Ovary (tissue), 9 donors: ENCODE measurements around the gene FBXW8. TPM values are rescaled to one million over a fixed set of nuclear protein-coding genes. Genes with fewer than 3 reads are reported as not detected.

Source experiments
- DNase-seq, 5 donors: peaks; one replicate each; pipeline ENCODE4 v3.0.0-alpha.2; 2019 to 2020
- H3K27ac ChIP-seq, 2 donors: fragments of 200-600 bp; one replicate each; pipeline versions ENCODE4 v1.5.1 to v1.8.0; 2019 to 2022
- H3K27me3 ChIP-seq: fragments of 200-600 bp; one replicate; pipeline ENCODE4 v1.8.0; 2022
- H3K36me3 ChIP-seq: fragments of 200-600 bp; sonication (generic); one replicate; pipeline ENCODE4 v1.5.1; 2019
- H3K4me1 ChIP-seq: one replicate; pipeline ENCODE4 v1.8.1; 2013; ENCODE audit warnings: mild to moderate bottlenecking, moderate library complexity; ENCODE audit not compliant: insufficient read depth
- H3K4me3 ChIP-seq: fragments of 200-600 bp; sonication (generic); one replicate; pipeline ENCODE4 v1.5.1; 2017
- H3K9me3 ChIP-seq, 2 donors: fragments of 200-600 bp in 1 of 2; sonication (generic) in 1 of 2; one replicate each; pipeline versions ENCODE4 v1.5.1 to v1.8.1; 2013 to 2019; ENCODE audit warnings: mild to moderate bottlenecking in 1 of 2, moderate library complexity in 1 of 2
- CTCF ChIP-seq, 3 donors: fragments of 450-650 bp in 2 of 3; fragments of 200-600 bp in 1 of 3; IDR thresholded peaks; one replicate each; pipeline versions ENCODE4 v1.5.1 to v1.8.0; 2016 to 2022; ENCODE audit warnings: antibody characterized with exemption in 3 of 3, mild to moderate bottlenecking in 1 of 3
- EP300 ChIP-seq: sonication (generic); formaldehyde crosslinking; IDR thresholded peaks from one replicate; pipeline ENCODE4 v1.6.1; 2017; ENCODE audit warnings: antibody characterized with exemption
- POLR2A ChIP-seq: fragments of 450-650 bp; IDR thresholded peaks from one replicate; pipeline ENCODE4 v1.6.1; 2017; ENCODE audit warnings: antibody characterized with exemption, mild to moderate bottlenecking, moderate library complexity
- WGBS, 3 donors: extraction: QIAGEN DNeasy Blood & Tissue Kit in 1 of 3; methylation state at CpG; one replicate each; pipeline versions ENCODE4 v1.1.5 to v1.1.7; 2013 to 2017; 5-methylcytosine and 5-hydroxymethylcytosine counted together
- intact Hi-C, 4 donors: fragments of 100-400 bp; cut with DNase I; formaldehyde crosslinking; loops; one replicate each; pipeline versions ENCODE4 v1.11.0 to v1.15.1; 2022 to 2023
- polyA plus RNA-seq, 2 donors: library from polyadenylated mRNA; stranded (reverse); fragments of 200-250 nt in 1 of 2; fragments of 350-450 nt in 1 of 2; fragmentation: Illumina TruSeq in 1 of 2; extraction: RNeasy Lipid Tissue Mini Kit (QIAGEN cat#74804) in 1 of 2; gene quantifications; one replicate each; pipeline ENCODE4 v1.2.3, GENCODE V29; 2013 to 2014
- total RNA-seq, 7 donors: library from RNA; depleted of rRNA in 2 of 7; stranded (reverse); fragments of >200 nt in 2 of 7; fragmentation: NEBNext Ultra II Directional in 3 of 7; extraction: Animal tissue kit (Norgen Biotek cat#: 25700) in 3 of 7; gene quantifications; one replicate each; pipeline versions ENCODE4 v1.1.0 to v1.2.4, GENCODE V29; 2016 to 2023
- donor health status: DM: no; HTN: no; CAD: no; lungs with moderate emphysema.
- donor health status: DM: no; HTN: no; CAD: no.
- donor health status: Bipolar disorder and iron deficiency.
- donor health status: DM: yes; HTN: yes; CAD: no.
- donor health status: DM: no; HTN: no; CAD: no.
- donor health status: DM: yes; HTN: yes; CAD: no.

The FBXW8 gene
- total and polyA plus RNA-seq, 9 donors = 7.4 to 23.1 (median 16.6) TPM

GRCh38 chr12:116880213-116880816 lies 30.4 kb upstream of the FBXW8 start:
- Histone ChIP-seq H3K9me3 (no peaks in the 10 kb centered on the region), H3K36me3 (no peaks in the 10 kb centered on the region), H3K4me1 (peaks cover 1% of the 10 kb centered on the region), H3K4me3 (no peak overlapping the region), H3K27ac (no peak overlapping the region), H3K27me3 (no peaks in the 10 kb centered on the region)
- no peak for DNase-seq
- 2 to 3% (median 2%) methylated on average over 21 of the region's 21 CpGs for WGBS, 3 donors
- TF ChIP-seq POLR2A (no peak), EP300 (no peak), CTCF (IDR thresholded peaks at IDR 0.05) (no peak)
- intact Hi-C loops = no loop called here

DNA sequence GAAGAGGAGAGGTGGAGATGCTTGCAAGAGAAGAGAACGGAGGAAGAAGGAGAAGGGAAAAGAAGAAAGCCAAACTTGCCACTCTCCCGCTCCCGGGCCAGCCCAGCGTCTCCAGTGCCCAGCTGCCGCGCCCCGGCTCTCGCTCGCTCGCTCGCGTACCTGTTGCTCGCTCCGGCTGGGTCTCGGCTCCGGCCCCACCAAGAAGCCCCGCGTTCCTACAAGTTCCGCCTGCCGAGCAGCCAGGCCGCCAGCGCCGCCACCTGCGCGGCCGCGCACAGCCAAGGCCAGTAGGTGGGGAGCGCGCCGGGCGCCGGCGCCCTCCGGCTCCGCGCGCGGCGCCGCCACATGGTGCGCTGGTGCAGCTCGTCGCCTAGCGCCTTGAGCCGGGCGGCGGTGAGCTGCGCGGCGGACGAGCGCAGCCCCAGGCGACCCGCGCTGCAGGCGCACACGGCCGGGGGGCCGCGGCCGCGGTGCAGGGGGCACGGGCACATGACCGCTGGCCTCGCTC lies 29.9 kb upstream of the FBXW8 start:
- 1% methylated on average over 30 to 65 of the region's 65 CpGs for WGBS, 3 donors
- peaks cover 1% of the 10 kb centered on the region for H3K4me1 ChIP-seq

GRCh38 chr12:116881325-116881876 lies 29.3 kb upstream of the FBXW8 start, which contains the start of gene HRK:
TSS of gene HRK (minus strand) at chr12:116881441. CDS start at chr12:116881307, 134 bp downstream.
- TF ChIP-seq EP300 (no peak), POLR2A (no peak), CTCF (IDR thresholded peaks at IDR 0.05) (no peak)
- no peak within 1 kb of the TSS for H3K27ac ChIP-seq
- peak in 1 of 5 donors; percentile 37 for DNase-seq
- H3K4me1 ChIP-seq = peaks cover 1% of the 10 kb centered on the region
- intact Hi-C loops = no loop called here
- WGBS, 3 donors = 0 to 1% (median 1%) methylated on average over 34 to 49 of the region's 49 CpGs
- no peaks in the 10 kb centered on the region for H3K9me3 ChIP-seq
- H3K4me3 ChIP-seq = peak within 1 kb of the TSS; percentile 8
- no peaks in the 10 kb centered on the region for H3K27me3 ChIP-seq
- no peaks in the 10 kb centered on the region for H3K36me3 ChIP-seq

More for the DNA sequence above, 29.9 kb upstream of the FBXW8 start:
- peak in 2 of 5 donors; percentile 27 to 45 for DNase-seq
- Histone ChIP-seq H3K36me3 (no peaks in the 10 kb centered on the region), H3K9me3 (no peaks in the 10 kb centered on the region), H3K4me3 (peak overlapping the region; percentile 8), H3K27ac (no peak overlapping the region), H3K27me3 (no peaks in the 10 kb centered on the region)
- TF ChIP-seq EP300 = no peak
- TF ChIP-seq POLR2A = no peak
- TF ChIP-seq CTCF (IDR thresholded peaks at IDR 0.05) = no peak
- intact Hi-C loops = no loop called here

GRCh38 chr12:116881877-116882507 lies 28.8 kb upstream of the FBXW8 start:
- intact Hi-C loops = no loop called here
- DNase-seq = no peak
- H3K27me3 ChIP-seq = no peaks in the 10 kb centered on the region
- H3K9me3 ChIP-seq = no peaks in the 10 kb centered on the region
- H3K4me1 ChIP-seq = peaks cover 1% of the 10 kb centered on the region
- no peaks in the 10 kb centered on the region for H3K36me3 ChIP-seq
- no peak overlapping the region for H3K4me3 ChIP-seq
- no peak for TF ChIP-seq CTCF (IDR thresholded peaks at IDR 0.05)
- no peak for TF ChIP-seq EP300
- TF ChIP-seq POLR2A = no peak
- H3K27ac ChIP-seq = no peak overlapping the region
- WGBS, 3 donors = 2 to 3% (median 2%) methylated on average over 29 of the region's 29 CpGs
